Mammary epithelial cell (primary cell): ENCODE data around the gene KCNK15.
A peak's percentile ranks its signal among the peaks of the same experiment; 100 is the strongest.

ENCODE experiments used
- CTCF ChIP-seq, 2 donors: IDR thresholded peaks in 1 of 2; conservative IDR thresholded peaks in 1 of 2; 2 replicates each; pipeline ENCODE4 v1.5.1; 2011 to 2012; ENCODE audit warnings: inconsistent platforms in 2 of 2, low read length in 2 of 2, mild to moderate bottlenecking in 2 of 2, control low read depth in 1 of 2, low read depth in 1 of 2; ENCODE audit not compliant: insufficient read depth in 1 of 2; ENCODE audit errors: extremely low read depth in 1 of 2
- EZH2 ChIP-seq: IDR thresholded peaks from 2 replicates; pipeline ENCODE4 v1.6.1; 2012; ENCODE audit warnings: low read length, inconsistent platforms, borderline replicate concordance

DNA sequence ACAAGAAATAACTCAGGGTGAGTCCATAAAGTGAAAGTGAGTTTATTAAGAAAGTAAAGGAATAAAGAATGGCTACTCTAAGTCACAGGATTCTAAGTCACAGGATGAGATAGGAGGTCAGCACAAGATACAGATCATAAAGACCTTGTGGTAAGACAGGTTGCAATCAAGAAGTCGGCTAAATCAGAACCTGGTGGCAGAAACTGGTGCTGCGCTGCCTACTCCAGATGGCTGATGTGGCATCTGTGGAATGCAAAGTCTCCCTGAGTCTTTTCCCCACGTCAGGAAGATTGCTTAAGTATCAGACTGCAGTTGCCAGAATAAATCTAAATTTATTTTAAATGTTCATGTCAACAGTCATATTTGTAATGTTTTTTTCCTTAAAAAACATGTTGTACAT, 10.7 kb upstream of the KCNK15 start:
- no peak for TF ChIP-seq EZH2
- TF ChIP-seq CTCF (conservative IDR thresholded peaks at IDR 0.05 in 1 of 2, IDR thresholded peaks at IDR 0.05 in 1 of 2; ENCODE audit: extremely low read depth in 1 of 2, insufficient read depth in 1 of 2, low read depth in 1 of 2, low read length in 2 of 2): peak in 1 of 2 donors; percentile 40
